Gastroesophageal sphincter (tissue), 4 donors: ENCODE measurements around the gene MYRIP. TPM values are rescaled to one million over a fixed set of nuclear protein-coding genes. Genes with fewer than 3 reads are reported as not detected.

Experiments
- ATAC-seq: fragments of 150-250 bp; one replicate; pipeline ENCODE4 v1.9.1; 2016; ENCODE audit warnings: mild to moderate bottlenecking, moderate library complexity
- H3K27ac ChIP-seq, 4 donors: fragments of 200-600 bp; sonication (generic) in 3 of 4; 1 replicate in 3 of 4; 2 replicates in 1 of 4; pipeline ENCODE4 v1.5.1; 2016 to 2019
- H3K27me3 ChIP-seq: fragments of 200-600 bp; sonication (generic); one replicate; pipeline ENCODE4 v1.5.1; 2019
- H3K36me3 ChIP-seq, 2 donors: fragments of 200-600 bp; sonication (generic); one replicate each; pipeline ENCODE4 v1.5.1; 2019; ENCODE audit warnings: control low read depth in 1 of 2
- H3K4me1 ChIP-seq, 3 donors: fragments of 200-600 bp; sonication (generic); 1 replicate in 2 of 3; 2 replicates in 1 of 3; pipeline ENCODE4 v1.5.1; 2016 to 2019; ENCODE audit warnings: control low read depth in 2 of 3
- H3K4me3 ChIP-seq, 2 donors: fragments of 200-600 bp; sonication (generic); one replicate each; pipeline ENCODE4 v1.5.1; 2019; ENCODE audit warnings: mild to moderate bottlenecking in 1 of 2, moderate library complexity in 1 of 2
- H3K9me3 ChIP-seq, 3 donors: fragments of 200-600 bp; sonication (generic); one replicate each; pipeline ENCODE4 v1.5.1; 2017 to 2019; ENCODE audit warnings: control low read depth in 2 of 3
- EP300 ChIP-seq: sonication (generic); formaldehyde crosslinking; IDR thresholded peaks from one replicate; pipeline ENCODE4 v1.6.1; 2017; ENCODE audit warnings: antibody characterized with exemption, mild to moderate bottlenecking
- POLR2A ChIP-seq, 2 donors: fragments of 450-650 bp; IDR thresholded peaks; one replicate each; pipeline ENCODE4 v1.6.1; 2017; ENCODE audit warnings: antibody characterized with exemption in 2 of 2, mild to moderate bottlenecking in 2 of 2, moderate library complexity in 1 of 2
- POLR2AphosphoS5 ChIP-seq: sonication (generic); formaldehyde crosslinking; IDR thresholded peaks from one replicate; pipeline ENCODE4 v1.6.1; 2017; ENCODE audit warnings: antibody characterized with exemption
- WGBS, 2 donors: methylation state at CpG; one replicate each; pipeline ENCODE4 v1.1.5; 2018; ENCODE audit warnings: low coverage in 1 of 2; 5-methylcytosine and 5-hydroxymethylcytosine counted together
- total RNA-seq, 4 donors: library from RNA; depleted of rRNA; stranded (reverse); fragments of >200 nt; gene quantifications; one replicate each; pipeline ENCODE4 v1.1.0, GENCODE V29; 2016
- TF ChIP-seq, protein P1 (sequence below), 4 experiments: fragments of 200-600 bp in 2 of 4; fragments of 450-650 bp in 2 of 4; sonication (generic) in 1 of 4; IDR thresholded peaks; one replicate each; pipeline ENCODE4 v1.5.1; 2017 to 2019; ENCODE audit warnings: antibody characterized with exemption in 4 of 4, mild to moderate bottlenecking in 2 of 4, moderate library complexity in 2 of 4

MYRIP gene
- total RNA-seq, 4 donors from 2014 or later, result 3.7 to 6.4 (median 5.0) TPM

DNA sequence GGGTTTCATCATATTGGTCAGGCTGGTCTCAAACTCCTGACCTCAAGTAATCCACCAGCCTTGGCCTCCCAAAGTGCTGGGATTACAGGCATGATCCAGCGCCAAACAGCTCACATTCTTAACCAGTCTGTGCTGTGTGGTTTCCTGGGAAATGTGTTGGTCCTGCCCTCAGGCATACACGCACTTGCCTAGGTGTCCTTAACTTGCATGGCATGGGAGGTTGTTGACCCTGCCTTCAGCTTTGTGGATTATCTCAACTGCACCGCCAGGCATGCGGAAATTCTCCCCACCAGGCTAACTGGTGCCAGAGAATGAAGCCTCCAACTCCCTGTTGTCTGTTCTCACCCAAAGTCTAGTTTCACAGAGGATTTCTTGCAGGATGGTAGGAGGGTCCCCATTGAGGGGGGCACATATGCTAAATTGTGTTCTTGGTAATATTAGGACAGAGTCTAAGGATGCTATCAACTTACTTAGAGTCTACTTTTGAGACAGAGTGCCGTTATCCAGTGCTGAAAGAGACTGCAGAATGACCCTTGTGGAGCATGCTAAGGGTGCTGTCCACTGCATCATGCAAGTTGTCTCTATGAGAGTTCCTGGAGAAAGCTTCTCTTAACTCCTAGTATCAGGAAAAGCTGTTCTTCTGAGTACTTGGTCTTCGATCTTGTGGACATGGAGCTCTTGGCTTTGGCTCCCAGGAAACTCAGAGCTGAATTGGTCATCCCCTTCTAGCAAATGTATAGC is 438.5 kb downstream of the MYRIP start:
- WGBS, 2 donors, result 90 to 93% methylated on average over 2 to 4 of the region's 6 CpGs
- no peaks in the 10 kb centered on the region for H3K27me3 ChIP-seq
- ATAC-seq, result no peak
- no peak overlapping the region for H3K4me3 ChIP-seq
- no peaks in the 10 kb centered on the region for H3K9me3 ChIP-seq
- H3K4me1 ChIP-seq, result no peaks in the 10 kb centered on the region
- H3K36me3 ChIP-seq, result peaks cover 0 to 19% of the 10 kb centered on the region in 2 donors
- no peak for TF ChIP-seq POLR2AphosphoS5
- TF ChIP-seq EP300, result no peak
- TF ChIP-seq, protein P1, sequence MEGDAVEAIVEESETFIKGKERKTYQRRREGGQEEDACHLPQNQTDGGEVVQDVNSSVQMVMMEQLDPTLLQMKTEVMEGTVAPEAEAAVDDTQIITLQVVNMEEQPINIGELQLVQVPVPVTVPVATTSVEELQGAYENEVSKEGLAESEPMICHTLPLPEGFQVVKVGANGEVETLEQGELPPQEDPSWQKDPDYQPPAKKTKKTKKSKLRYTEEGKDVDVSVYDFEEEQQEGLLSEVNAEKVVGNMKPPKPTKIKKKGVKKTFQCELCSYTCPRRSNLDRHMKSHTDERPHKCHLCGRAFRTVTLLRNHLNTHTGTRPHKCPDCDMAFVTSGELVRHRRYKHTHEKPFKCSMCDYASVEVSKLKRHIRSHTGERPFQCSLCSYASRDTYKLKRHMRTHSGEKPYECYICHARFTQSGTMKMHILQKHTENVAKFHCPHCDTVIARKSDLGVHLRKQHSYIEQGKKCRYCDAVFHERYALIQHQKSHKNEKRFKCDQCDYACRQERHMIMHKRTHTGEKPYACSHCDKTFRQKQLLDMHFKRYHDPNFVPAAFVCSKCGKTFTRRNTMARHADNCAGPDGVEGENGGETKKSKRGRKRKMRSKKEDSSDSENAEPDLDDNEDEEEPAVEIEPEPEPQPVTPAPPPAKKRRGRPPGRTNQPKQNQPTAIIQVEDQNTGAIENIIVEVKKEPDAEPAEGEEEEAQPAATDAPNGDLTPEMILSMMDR (IDR thresholded peaks at IDR 0.05), result no peak
- no peak for TF ChIP-seq POLR2A (IDR thresholded peaks at IDR 0.05)
- no peak overlapping the region for H3K27ac ChIP-seq

DNA sequence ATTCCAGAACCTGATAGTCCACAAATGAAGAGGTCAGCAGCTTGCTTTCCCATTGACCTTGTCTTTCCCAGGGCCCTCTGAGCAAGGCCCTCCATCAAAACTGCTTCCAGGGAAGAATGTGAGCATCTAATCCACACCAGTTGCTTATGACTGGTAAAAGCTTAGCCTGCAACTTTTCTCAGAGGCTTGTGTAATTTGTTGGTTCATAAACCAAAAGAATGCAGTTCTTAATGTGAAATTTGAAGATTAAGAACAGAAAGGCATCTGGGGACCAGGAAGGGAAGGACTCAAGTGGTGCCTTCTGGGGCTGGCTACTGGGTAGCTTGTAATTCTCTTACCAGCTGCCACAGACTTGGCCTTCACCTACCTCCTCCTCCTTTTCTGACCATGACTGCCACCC is 439.2 kb downstream of the MYRIP start:
- Histone ChIP-seq H3K36me3 (peaks cover 0 to 19% of the 10 kb centered on the region in 2 donors), H3K4me3 (no peak overlapping the region), H3K27me3 (no peaks in the 10 kb centered on the region), H3K27ac (no peak overlapping the region), H3K4me1 (no peaks in the 10 kb centered on the region), H3K9me3 (no peaks in the 10 kb centered on the region)
- TF ChIP-seq, protein P1 (IDR thresholded peaks at IDR 0.05), result no peak
- no peak for TF ChIP-seq EP300
- TF ChIP-seq POLR2AphosphoS5, result no peak
- TF ChIP-seq POLR2A (IDR thresholded peaks at IDR 0.05), result no peak
- ATAC-seq, result no peak

DNA sequence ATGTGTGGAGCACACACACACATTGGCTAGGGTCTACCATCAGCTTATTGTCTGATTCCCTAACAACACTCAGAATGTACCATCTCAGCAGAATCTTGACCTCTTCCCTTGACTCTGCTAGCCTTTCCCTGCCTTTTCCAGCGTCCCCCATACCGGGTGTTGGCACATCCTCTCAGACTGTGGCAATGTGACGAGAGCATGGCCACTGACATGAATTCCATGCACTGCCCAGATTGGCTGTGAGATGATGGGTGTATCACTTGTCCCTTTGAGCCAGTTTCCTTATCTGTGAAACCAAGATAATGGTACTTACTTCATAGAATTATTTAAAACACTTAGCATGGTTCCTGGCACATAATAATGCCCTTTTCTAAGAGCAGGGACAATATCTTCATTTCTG is 439.8 kb downstream of the MYRIP start:
- H3K4me1 ChIP-seq, result no peaks in the 10 kb centered on the region
- H3K36me3 ChIP-seq, result peaks cover 0 to 19% of the 10 kb centered on the region in 2 donors
- H3K27ac ChIP-seq, result no peak overlapping the region
- no peaks in the 10 kb centered on the region for H3K27me3 ChIP-seq
- ATAC-seq, result no peak
- no peak overlapping the region for H3K4me3 ChIP-seq
- WGBS, 2 donors, result 86 to 100% methylated on average over 1 to 3 of the region's 3 CpGs
- H3K9me3 ChIP-seq, result no peaks in the 10 kb centered on the region
- TF ChIP-seq POLR2A (IDR thresholded peaks at IDR 0.05), result no peak
- no peak for TF ChIP-seq POLR2AphosphoS5
- no peak for TF ChIP-seq EP300
- TF ChIP-seq, protein P1 (IDR thresholded peaks at IDR 0.05), result no peak

DNA sequence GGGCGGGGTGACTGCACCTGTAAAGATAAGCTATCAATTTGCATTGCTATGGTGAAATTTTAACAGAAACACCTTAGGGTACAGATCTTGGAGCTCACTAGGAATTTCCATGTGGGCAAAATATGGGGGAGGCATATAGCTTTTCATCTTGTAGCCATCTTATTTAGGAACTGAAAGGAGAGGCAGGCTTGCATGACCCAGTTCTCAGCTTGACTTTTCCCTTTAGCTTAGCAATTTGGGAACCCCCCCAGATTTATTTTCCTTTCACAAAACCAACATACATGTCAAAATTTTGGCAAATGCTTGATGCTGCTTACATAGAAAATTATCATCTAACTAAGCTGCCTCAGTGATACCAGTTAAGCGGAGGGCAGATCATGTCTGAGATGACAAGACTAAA is 445.1 kb downstream of the MYRIP start:
- Histone ChIP-seq H3K4me1 (no peaks in the 10 kb centered on the region), H3K27ac (no peak overlapping the region), H3K4me3 (no peak overlapping the region), H3K36me3 (peaks cover 0 to 6% of the 10 kb centered on the region in 2 donors), H3K27me3 (no peaks in the 10 kb centered on the region), H3K9me3 (no peaks in the 10 kb centered on the region)
- TF ChIP-seq EP300 (no peak), POLR2AphosphoS5 (no peak), POLR2A (IDR thresholded peaks at IDR 0.05) (no peak)
- TF ChIP-seq, protein P1 (IDR thresholded peaks at IDR 0.05), result no peak
- WGBS, 2 donors, result 94 to 100% methylated on average over 1 of the region's 2 CpGs
- ATAC-seq, result no peak

DNA sequence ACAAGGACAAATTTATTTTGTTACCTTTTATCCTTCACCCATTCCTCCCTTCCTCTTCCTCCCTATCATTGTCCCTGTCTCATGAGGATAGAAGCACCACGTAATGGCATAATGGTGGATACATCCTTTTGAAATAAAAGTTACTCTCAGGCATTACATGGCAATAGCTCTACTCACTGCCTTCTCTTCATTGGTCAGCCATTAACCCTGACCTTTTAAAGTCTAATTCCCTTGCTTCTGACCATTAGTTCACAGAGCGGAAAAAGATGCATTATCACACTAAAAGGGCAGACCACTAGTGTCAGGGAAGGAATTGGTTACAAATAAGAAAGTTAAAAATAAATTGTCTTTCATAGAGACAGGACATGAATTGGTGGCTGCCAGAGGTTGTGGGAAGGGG is 445.5 kb downstream of the MYRIP start:
- TF ChIP-seq POLR2A (IDR thresholded peaks at IDR 0.05) (no peak), POLR2AphosphoS5 (no peak), EP300 (no peak)
- TF ChIP-seq, protein P1 (IDR thresholded peaks at IDR 0.05), result no peak
- H3K27ac ChIP-seq, result no peak overlapping the region
- no peaks in the 10 kb centered on the region for H3K4me1 ChIP-seq
- H3K9me3 ChIP-seq, result no peaks in the 10 kb centered on the region
- no peak overlapping the region for H3K4me3 ChIP-seq
- no peak for ATAC-seq
- peaks cover 0 to 4% of the 10 kb centered on the region in 2 donors for H3K36me3 ChIP-seq
- 70 to 83% methylated on average over 1 to 2 of the region's 2 CpGs for WGBS, 2 donors
- H3K27me3 ChIP-seq, result no peaks in the 10 kb centered on the region
